Measurements from ENCODE around the gene DHCR24.

Gene DHCR24

GRCh38 chr1:54850737-54851136 lies 36.3 kb downstream of the DHCR24 start:
- H3K27ac ChIP-seq (ENCODE audit: low read depth, low read length) = no peak overlapping the region
- no peaks in the 10 kb centered on the region for H3K9me3 ChIP-seq (ENCODE audit: control insufficient read depth, insufficient read depth, low read depth, low read length)
- no peaks in the 10 kb centered on the region for H3K27me3 ChIP-seq (ENCODE audit: control insufficient read depth, insufficient read depth, low read length)
- no peak overlapping the region for H3K9ac ChIP-seq (ENCODE audit: low read length)
- H3K4me1 ChIP-seq (ENCODE audit: control insufficient read depth, insufficient read depth, low read length) = no peaks in the 10 kb centered on the region
- H3K36me3 ChIP-seq (ENCODE audit: control insufficient read depth, insufficient read depth, low read length) = peaks cover 89% of the 10 kb centered on the region
- H3K4me3 ChIP-seq (ENCODE audit: low read depth, low read length) = no peak overlapping the region

GRCh38 chr1:54850069-54850730 lies 36.8 kb downstream of the DHCR24 start:
- peaks cover 84% of the 10 kb centered on the region for H3K36me3 ChIP-seq (ENCODE audit: control insufficient read depth, insufficient read depth, low read length)
- no peaks in the 10 kb centered on the region for H3K9me3 ChIP-seq (ENCODE audit: control insufficient read depth, insufficient read depth, low read depth, low read length)
- H3K4me3 ChIP-seq (ENCODE audit: low read depth, low read length) = no peak overlapping the region
- H3K9ac ChIP-seq (ENCODE audit: low read length) = no peak overlapping the region
- H3K27ac ChIP-seq (ENCODE audit: low read depth, low read length) = no peak overlapping the region
- no peaks in the 10 kb centered on the region for H3K4me1 ChIP-seq (ENCODE audit: control insufficient read depth, insufficient read depth, low read length)
- no peaks in the 10 kb centered on the region for H3K27me3 ChIP-seq (ENCODE audit: control insufficient read depth, insufficient read depth, low read length)

GRCh38 chr1:54849219-54850068 lies 37.6 kb downstream of the DHCR24 start:
- no peaks in the 10 kb centered on the region for H3K9me3 ChIP-seq (ENCODE audit: control insufficient read depth, insufficient read depth, low read depth, low read length)
- no peak overlapping the region for H3K4me3 ChIP-seq (ENCODE audit: low read depth, low read length)
- H3K4me1 ChIP-seq (ENCODE audit: control insufficient read depth, insufficient read depth, low read length) = no peaks in the 10 kb centered on the region
- H3K36me3 ChIP-seq (ENCODE audit: control insufficient read depth, insufficient read depth, low read length) = peaks cover 78% of the 10 kb centered on the region
- H3K27me3 ChIP-seq (ENCODE audit: control insufficient read depth, insufficient read depth, low read length) = no peaks in the 10 kb centered on the region
- H3K9ac ChIP-seq (ENCODE audit: low read length) = no peak overlapping the region
- no peak overlapping the region for H3K27ac ChIP-seq (ENCODE audit: low read depth, low read length)

GRCh38 chr1:54848134-54848948 lies 38.7 kb downstream of the DHCR24 start:
- Histone ChIP-seq H3K4me3 (ENCODE audit: low read depth, low read length) (no peak overlapping the region), H3K9me3 (ENCODE audit: control insufficient read depth, insufficient read depth, low read depth, low read length) (no peaks in the 10 kb centered on the region), H3K36me3 (ENCODE audit: control insufficient read depth, insufficient read depth, low read length) (peaks cover 67% of the 10 kb centered on the region), H3K4me1 (ENCODE audit: control insufficient read depth, insufficient read depth, low read length) (no peaks in the 10 kb centered on the region), H3K27ac (ENCODE audit: low read depth, low read length) (no peak overlapping the region), H3K9ac (ENCODE audit: low read length) (no peak overlapping the region), H3K27me3 (ENCODE audit: control insufficient read depth, insufficient read depth, low read length) (no peaks in the 10 kb centered on the region)

GRCh38 chr1:54846716-54847284 lies 40.2 kb downstream of the DHCR24 start:
- Histone ChIP-seq H3K36me3 (ENCODE audit: control insufficient read depth, insufficient read depth, low read length) (peaks cover 52% of the 10 kb centered on the region), H3K27ac (ENCODE audit: low read depth, low read length) (no peak overlapping the region), H3K27me3 (ENCODE audit: control insufficient read depth, insufficient read depth, low read length) (no peaks in the 10 kb centered on the region), H3K9me3 (ENCODE audit: control insufficient read depth, insufficient read depth, low read depth, low read length) (no peaks in the 10 kb centered on the region), H3K9ac (ENCODE audit: low read length) (no peak overlapping the region), H3K4me1 (ENCODE audit: control insufficient read depth, insufficient read depth, low read length) (no peaks in the 10 kb centered on the region), H3K4me3 (ENCODE audit: low read depth, low read length) (no peak overlapping the region)

GRCh38 chr1:54846301-54846700 lies 40.7 kb downstream of the DHCR24 start:
- Histone ChIP-seq H3K4me3 (ENCODE audit: low read depth, low read length) (no peak overlapping the region), H3K36me3 (ENCODE audit: control insufficient read depth, insufficient read depth, low read length) (peaks cover 47% of the 10 kb centered on the region)

GRCh38 chr1:54845772-54846171 lies 41.2 kb downstream of the DHCR24 start:
- Histone ChIP-seq H3K27ac (ENCODE audit: low read depth, low read length) (no peak overlapping the region), H3K9me3 (ENCODE audit: control insufficient read depth, insufficient read depth, low read depth, low read length) (no peaks in the 10 kb centered on the region), H3K36me3 (ENCODE audit: control insufficient read depth, insufficient read depth, low read length) (peaks cover 42% of the 10 kb centered on the region), H3K4me1 (ENCODE audit: control insufficient read depth, insufficient read depth, low read length) (no peaks in the 10 kb centered on the region), H3K4me3 (ENCODE audit: low read depth, low read length) (no peak overlapping the region), H3K9ac (ENCODE audit: low read length) (no peak overlapping the region), H3K27me3 (ENCODE audit: control insufficient read depth, insufficient read depth, low read length) (no peaks in the 10 kb centered on the region)

More at GRCh38 chr1:54846301-54846700, 40.7 kb downstream of the DHCR24 start:
- no peaks in the 10 kb centered on the region for H3K4me1 ChIP-seq (ENCODE audit: control insufficient read depth, insufficient read depth, low read length)
- no peaks in the 10 kb centered on the region for H3K9me3 ChIP-seq (ENCODE audit: control insufficient read depth, insufficient read depth, low read depth, low read length)
- H3K27me3 ChIP-seq (ENCODE audit: control insufficient read depth, insufficient read depth, low read length) = no peaks in the 10 kb centered on the region
- no peak overlapping the region for H3K9ac ChIP-seq (ENCODE audit: low read length)
- no peak overlapping the region for H3K27ac ChIP-seq (ENCODE audit: low read depth, low read length)

- no peaks in the 10 kb centered on the region for H3K4me1 ChIP-seq (ENCODE audit: control insufficient read depth, insufficient read depth, low read length)
- no peak overlapping the region for H3K27ac ChIP-seq (ENCODE audit: low read depth, low read length)
- H3K9me3 ChIP-seq (ENCODE audit: control insufficient read depth, insufficient read depth, low read depth, low read length) = no peaks in the 10 kb centered on the region
- H3K4me3 ChIP-seq (ENCODE audit: low read depth, low read length) = no peak overlapping the region
- no peaks in the 10 kb centered on the region for H3K27me3 ChIP-seq (ENCODE audit: control insufficient read depth, insufficient read depth, low read length)
- peaks cover 29% of the 10 kb centered on the region for H3K36me3 ChIP-seq (ENCODE audit: control insufficient read depth, insufficient read depth, low read length)
- no peak overlapping the region for H3K9ac ChIP-seq (ENCODE audit: low read length)
These were observed 42.4 kb downstream of the DHCR24 start for GRCh38 chr1:54844564-54844963.

- Histone ChIP-seq H3K36me3 (ENCODE audit: control insufficient read depth, insufficient read depth, low read length) (peaks cover 18% of the 10 kb centered on the region), H3K9me3 (ENCODE audit: control insufficient read depth, insufficient read depth, low read depth, low read length) (no peaks in the 10 kb centered on the region), H3K27me3 (ENCODE audit: control insufficient read depth, insufficient read depth, low read length) (no peaks in the 10 kb centered on the region), H3K4me1 (ENCODE audit: control insufficient read depth, insufficient read depth, low read length) (no peaks in the 10 kb centered on the region), H3K9ac (ENCODE audit: low read length) (no peak overlapping the region), H3K4me3 (ENCODE audit: low read depth, low read length) (no peak overlapping the region), H3K27ac (ENCODE audit: low read depth, low read length) (no peak overlapping the region)
These were observed 43.5 kb downstream of the DHCR24 start for GRCh38 chr1:54843449-54843848.

GRCh38 chr1:54842963-54843362 lies 44.0 kb downstream of the DHCR24 start:
- Histone ChIP-seq H3K4me3 (ENCODE audit: low read depth, low read length) (no peak overlapping the region), H3K27me3 (ENCODE audit: control insufficient read depth, insufficient read depth, low read length) (no peaks in the 10 kb centered on the region), H3K9ac (ENCODE audit: low read length) (no peak overlapping the region), H3K36me3 (ENCODE audit: control insufficient read depth, insufficient read depth, low read length) (peaks cover 13% of the 10 kb centered on the region), H3K9me3 (ENCODE audit: control insufficient read depth, insufficient read depth, low read depth, low read length) (no peaks in the 10 kb centered on the region), H3K27ac (ENCODE audit: low read depth, low read length) (no peak overlapping the region), H3K4me1 (ENCODE audit: control insufficient read depth, insufficient read depth, low read length) (no peaks in the 10 kb centered on the region)

Data from HUES6 (cell line).